ENCODE results near the gene ZBTB7C. TPM values are rescaled to one million over a fixed set of nuclear protein-coding genes. Genes with fewer than 3 reads are reported as not detected.

Gene ZBTB7C
- total RNA-seq, 1 donor, result not detected

- no peak overlapping the region for H3K4me3 ChIP-seq (ENCODE audit: low read depth, low read length)
- no peak for DNase-seq (ENCODE audit: low read depth)
- no peak for TF ChIP-seq CTCF (IDR thresholded peaks at IDR 0.05; ENCODE audit: insufficient read depth, low read depth, low read length)
Measured at GRCh38 chr18:48270929-48271328, 138.3 kb downstream of the ZBTB7C start.

GRCh38 chr18:48265328-48265727 lies 143.9 kb downstream of the ZBTB7C start:
- H3K4me3 ChIP-seq (ENCODE audit: low read depth, low read length), result no peak overlapping the region
- no peak for DNase-seq (ENCODE audit: low read depth)
- TF ChIP-seq CTCF (IDR thresholded peaks at IDR 0.05; ENCODE audit: insufficient read depth, low read depth, low read length), result no peak

- no peak overlapping the region for H3K4me3 ChIP-seq (ENCODE audit: low read depth, low read length)
- no peak for DNase-seq (ENCODE audit: low read depth)
- TF ChIP-seq CTCF (IDR thresholded peaks at IDR 0.05; ENCODE audit: insufficient read depth, low read depth, low read length), result no peak
Measured at GRCh38 chr18:48263914-48264902, 145.0 kb downstream of the ZBTB7C start.

- no peak for DNase-seq (ENCODE audit: low read depth)
- TF ChIP-seq CTCF (IDR thresholded peaks at IDR 0.05; ENCODE audit: insufficient read depth, low read depth, low read length), result no peak
- no peak overlapping the region for H3K4me3 ChIP-seq (ENCODE audit: low read depth, low read length)
Measured at GRCh38 chr18:48263192-48263853, 145.9 kb downstream of the ZBTB7C start.

GRCh38 chr18:48260237-48260636 lies 148.9 kb downstream of the ZBTB7C start:
- H3K4me3 ChIP-seq (ENCODE audit: low read depth, low read length), result no peak overlapping the region
- no peak for DNase-seq (ENCODE audit: low read depth)
- no peak for TF ChIP-seq CTCF (IDR thresholded peaks at IDR 0.05; ENCODE audit: insufficient read depth, low read depth, low read length)

GRCh38 chr18:48256848-48257247 lies 152.3 kb downstream of the ZBTB7C start:
- no peak for DNase-seq (ENCODE audit: low read depth)
- no peak for TF ChIP-seq CTCF (IDR thresholded peaks at IDR 0.05; ENCODE audit: insufficient read depth, low read depth, low read length)
- H3K4me3 ChIP-seq (ENCODE audit: low read depth, low read length), result no peak overlapping the region
